T follicular helper cell (primary cell): ENCODE results near the gene HENMT1.
"Not testable (repeated sequence)": the region's sequence is repeated elsewhere in the genome, so short reads cannot be mapped to it uniquely, and the experiment has no call there.

Source experiments
- DNase-seq: peaks from one replicate; pipeline ENCODE4 v3.0.0-alpha.2; 2020; ENCODE audit warnings: low read depth
- total RNA-seq, 2 experiments: gene quantifications; one replicate each; lab custom pipeline; 2026; lab: John Stamatoyannopoulos, UW

The HENMT1 gene
- 14.9 to 26.9 reads per million in 2 experiments for total RNA-seq

- peak; percentile 70 for DNase-seq
Measured at GRCh38 chr1:108661030-108661609, at the start of gene HENMT1. TSS of gene HENMT1 (minus strand) at chr1:108661093. CDS start at chr1:108659884, 1,209 bp downstream.

- peak; percentile 52 for DNase-seq
Measured at GRCh38 chr1:108708691-108709660, 48.1 kb upstream of the HENMT1 start.

- DNase-seq: no peak
Measured at GRCh38 chr1:108706643-108707042, 45.8 kb upstream of the HENMT1 start.

- no peak for DNase-seq
Measured at GRCh38 chr1:108704496-108704895, 43.6 kb upstream of the HENMT1 start.

GRCh38 chr1:108703939-108704338 lies 43.0 kb upstream of the HENMT1 start:
- no peak for DNase-seq

GRCh38 chr1:108702109-108702508 lies 41.2 kb upstream of the HENMT1 start:
- not testable (repeated sequence) for DNase-seq

- no peak for DNase-seq
Measured at GRCh38 chr1:108701176-108701849, 40.4 kb upstream of the HENMT1 start.

GRCh38 chr1:108699375-108700332 lies 38.8 kb upstream of the HENMT1 start:
- DNase-seq: no peak

GRCh38 chr1:108695535-108695934 lies 34.6 kb upstream of the HENMT1 start:
- no peak for DNase-seq

GRCh38 chr1:108692724-108693655 lies 32.1 kb upstream of the HENMT1 start:
- peak; percentile 76 for DNase-seq

GRCh38 chr1:108691942-108692723 lies 31.2 kb upstream of the HENMT1 start, which contains the start of gene PRPF38B:
TSS of gene PRPF38B (plus strand) at chr1:108692310. CDS start at chr1:108692592, 282 bp downstream.
- peak; percentile 92 for DNase-seq

GRCh38 chr1:108691128-108691941 lies 30.4 kb upstream of the HENMT1 start:
- DNase-seq: no peak

- no peak for DNase-seq
Measured at GRCh38 chr1:108686614-108687313, 25.9 kb upstream of the HENMT1 start.

- no peak for DNase-seq
Measured at GRCh38 chr1:108685529-108685928, 24.6 kb upstream of the HENMT1 start.

- DNase-seq: not testable (repeated sequence)
Measured at GRCh38 chr1:108681701-108682100, 20.8 kb upstream of the HENMT1 start.

GRCh38 chr1:108679586-108680213 lies 18.8 kb upstream of the HENMT1 start:
- no peak for DNase-seq

GRCh38 chr1:108678706-108679105 lies 17.8 kb upstream of the HENMT1 start:
- DNase-seq: no peak
